Chondrocyte (in vitro differentiated cells): ENCODE data around the gene DDTL. TPM values are rescaled to one million over a fixed set of nuclear protein-coding genes. Genes with fewer than 3 reads are reported as not detected.
"Not testable (repeated sequence)": the region's sequence is repeated elsewhere in the genome, so short reads cannot be mapped to it uniquely, and the experiment has no call there.

Source experiments
- DNase-seq: peaks from one replicate; pipeline ENCODE4 v3.0.0; 2021; ENCODE audit warnings: mixed read lengths, low spot score
- H3K27ac Mint-ChIP-seq: one replicate; pipeline ENCODE4 v1.8.0; 2021; ENCODE audit warnings: mild to moderate bottlenecking, moderate library complexity, mixed read lengths; ENCODE audit not compliant: unreplicated experiment
- H3K27me3 Mint-ChIP-seq: 2 replicates; pipeline ENCODE4 v1.8.0; 2021; ENCODE audit warnings: low read depth, mixed read lengths
- H3K36me3 Mint-ChIP-seq: 2 replicates; pipeline ENCODE4 v1.8.0; 2021; ENCODE audit warnings: low read depth, mixed read lengths
- H3K4me1 Mint-ChIP-seq: 2 replicates; pipeline ENCODE4 v1.8.0; 2021; ENCODE audit warnings: low read depth, mild to moderate bottlenecking, mixed read lengths
- H3K4me3 Mint-ChIP-seq: one replicate; pipeline ENCODE4 v1.8.0; 2021; ENCODE audit warnings: mild to moderate bottlenecking, moderate library complexity, mixed read lengths; ENCODE audit not compliant: unreplicated experiment
- H3K9me3 Mint-ChIP-seq: 2 replicates; pipeline ENCODE4 v1.8.0; 2021; ENCODE audit warnings: low read depth, mixed read lengths
- CTCF ChIP-seq: fragments of 200-600 bp; sonication (generic); IDR thresholded peaks from 2 replicates; pipeline ENCODE4 v1.5.0; 2021; ENCODE audit warnings: antibody characterized with exemption, mild to moderate bottlenecking, moderate library complexity
- total RNA-seq: library from RNA; stranded (reverse); gene quantifications from 3 replicates; pipeline ENCODE4 v1.2.1, GENCODE V29; 2021

The DDTL gene
- total RNA-seq, 1 donor from 2014 or later, result not detected

GRCh38 chr22:23974836-23975352 lies 8.2 kb downstream of the DDTL start:
- peak; percentile 24 for TF ChIP-seq CTCF
- H3K4me1 Mint-ChIP-seq, H3K27ac Mint-ChIP-seq, DNase-seq, H3K9me3 Mint-ChIP-seq, H3K27me3 Mint-ChIP-seq, H3K4me3 Mint-ChIP-seq: not testable (repeated sequence)
- peaks cover 11% of the 10 kb centered on the region for H3K36me3 Mint-ChIP-seq

DNA sequence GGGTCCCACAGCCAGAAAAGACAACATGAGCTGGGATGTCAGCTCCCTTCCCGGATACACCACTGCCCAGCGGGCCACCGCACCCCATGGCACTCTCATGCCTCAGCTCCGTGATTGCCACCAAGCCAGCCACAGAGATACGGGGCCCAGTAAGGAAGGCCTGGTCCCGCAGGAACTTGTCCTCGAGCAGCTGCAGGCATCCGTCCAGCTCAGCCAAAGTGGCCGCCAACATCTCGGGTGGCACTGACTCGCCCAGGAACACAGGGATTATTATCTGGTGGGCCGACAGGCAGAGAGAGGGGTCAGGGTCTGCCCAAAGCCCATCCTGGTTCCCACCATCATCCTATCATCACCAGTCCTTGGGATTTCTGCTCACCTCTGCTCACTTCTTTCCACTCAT lies 10.6 kb downstream of the DDTL start:
- H3K36me3 Mint-ChIP-seq, H3K27ac Mint-ChIP-seq, H3K27me3 Mint-ChIP-seq, H3K4me1 Mint-ChIP-seq, H3K9me3 Mint-ChIP-seq, DNase-seq, H3K4me3 Mint-ChIP-seq: not testable (repeated sequence)

DNA sequence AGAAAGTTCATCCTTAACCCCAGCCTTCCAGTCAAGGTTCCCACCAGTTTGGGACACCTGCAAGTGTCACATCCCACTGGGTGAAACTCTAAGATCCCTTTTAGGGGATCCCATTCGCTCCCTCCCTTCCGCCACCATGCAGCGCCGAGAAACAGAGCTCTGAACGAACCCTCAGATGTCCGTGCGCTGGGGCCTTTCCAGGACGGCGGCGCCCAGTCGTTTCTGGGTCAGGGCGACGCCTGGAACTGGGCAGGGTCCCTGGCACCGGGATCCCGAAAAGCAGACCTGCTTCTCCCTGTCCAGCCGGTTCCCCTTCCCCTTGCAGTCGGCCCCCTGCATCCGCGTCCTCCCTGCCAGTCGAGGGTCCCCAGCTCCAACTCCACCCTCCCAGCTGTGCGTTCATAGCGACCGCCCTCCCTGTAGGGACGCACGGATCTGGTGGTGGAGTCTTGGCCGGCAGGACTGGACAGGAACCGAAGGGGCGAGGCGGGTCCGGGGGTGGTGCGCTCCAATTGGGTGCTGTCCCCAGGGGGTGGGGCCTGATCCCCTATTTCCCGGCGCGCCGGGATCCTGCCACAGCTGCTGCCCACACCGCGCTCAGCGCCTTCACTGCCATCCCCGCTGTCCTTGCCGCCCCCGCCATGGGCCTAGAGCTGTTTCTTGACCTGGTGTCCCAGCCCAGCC lies 13.0 kb downstream of the DDTL start, which contains the start of gene GSTT2:
Gene GSTT2, plus strand, starts transcription at position 578 of the 684 bp plus-strand sequence.
- not testable (repeated sequence) for H3K9me3 Mint-ChIP-seq, H3K36me3 Mint-ChIP-seq, H3K4me3 Mint-ChIP-seq, H3K4me1 Mint-ChIP-seq, H3K27me3 Mint-ChIP-seq, DNase-seq, H3K27ac Mint-ChIP-seq

GRCh38 chr22:23980567-23980966 lies 13.9 kb downstream of the DDTL start:
- not testable (repeated sequence) for H3K4me3 Mint-ChIP-seq, H3K4me1 Mint-ChIP-seq, H3K9me3 Mint-ChIP-seq, DNase-seq, H3K27me3 Mint-ChIP-seq, H3K36me3 Mint-ChIP-seq, H3K27ac Mint-ChIP-seq

DNA sequence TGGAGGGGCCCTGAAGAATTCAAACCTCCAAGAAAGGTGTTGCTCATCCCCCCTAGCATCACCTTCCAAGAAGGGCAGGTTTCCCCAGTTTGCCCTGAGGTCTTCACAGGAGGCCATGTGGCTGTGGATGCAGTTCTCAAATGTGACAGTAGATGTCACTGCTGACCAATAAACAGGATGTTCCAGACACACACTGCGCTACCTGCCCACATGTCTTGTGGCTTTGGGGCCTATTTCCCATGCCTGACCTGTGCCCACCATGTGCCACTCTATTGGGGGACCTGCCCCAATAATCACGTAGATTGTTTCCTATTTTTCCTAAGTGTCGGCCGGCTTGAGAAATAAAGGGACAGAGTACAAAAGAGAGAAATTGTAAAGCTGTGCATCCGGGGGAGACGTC lies 17.7 kb downstream of the DDTL start:
- no peaks in the 10 kb centered on the region for H3K27me3 Mint-ChIP-seq

GRCh38 chr22:23986089-23986488 lies 19.4 kb downstream of the DDTL start:
- H3K4me1 Mint-ChIP-seq, H3K9me3 Mint-ChIP-seq, H3K27ac Mint-ChIP-seq, H3K36me3 Mint-ChIP-seq, H3K27me3 Mint-ChIP-seq, H3K4me3 Mint-ChIP-seq, DNase-seq: not testable (repeated sequence)

More for the DNA sequence above, 17.7 kb downstream of the DDTL start:
- Mint-ChIP-seq H3K27ac (no peak overlapping the region), H3K36me3 (no peaks in the 10 kb centered on the region), H3K9me3 (no peaks in the 10 kb centered on the region), H3K4me1 (no peaks in the 10 kb centered on the region), H3K4me3 (no peak overlapping the region)
- no peak for DNase-seq
- no peak for TF ChIP-seq CTCF

DNA sequence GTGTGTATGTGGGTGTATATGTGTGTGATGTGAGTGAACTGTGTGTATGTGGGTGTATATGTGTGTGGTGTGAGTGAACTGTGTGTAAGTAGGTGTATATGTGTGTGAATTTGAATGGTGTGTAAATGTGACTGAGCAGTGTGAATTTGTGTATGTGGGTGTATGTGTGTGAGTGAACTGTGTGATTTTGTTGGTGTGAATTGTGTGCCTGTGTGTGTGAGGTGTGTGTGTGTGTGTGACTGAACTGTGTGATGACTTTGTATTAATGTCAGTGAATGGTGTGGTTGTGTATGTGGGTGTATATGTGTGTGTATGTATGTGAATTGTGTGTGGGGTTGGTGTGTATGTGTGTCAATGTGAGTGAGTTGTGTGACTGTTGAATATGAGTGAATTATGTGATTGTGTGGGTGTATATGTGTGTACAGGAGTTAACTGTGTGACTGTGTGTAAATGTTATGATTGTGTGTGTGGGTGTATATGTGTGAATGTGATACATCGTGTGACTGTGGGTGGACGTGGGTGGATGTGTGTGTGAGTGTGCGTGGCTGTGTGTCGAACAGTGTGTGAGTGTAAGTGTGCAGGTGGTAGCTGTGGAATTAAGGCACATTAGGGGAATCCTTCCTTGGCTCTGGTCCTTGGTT lies 20.0 kb downstream of the DDTL start:
- not testable (repeated sequence) for H3K27ac Mint-ChIP-seq, H3K27me3 Mint-ChIP-seq

DNA sequence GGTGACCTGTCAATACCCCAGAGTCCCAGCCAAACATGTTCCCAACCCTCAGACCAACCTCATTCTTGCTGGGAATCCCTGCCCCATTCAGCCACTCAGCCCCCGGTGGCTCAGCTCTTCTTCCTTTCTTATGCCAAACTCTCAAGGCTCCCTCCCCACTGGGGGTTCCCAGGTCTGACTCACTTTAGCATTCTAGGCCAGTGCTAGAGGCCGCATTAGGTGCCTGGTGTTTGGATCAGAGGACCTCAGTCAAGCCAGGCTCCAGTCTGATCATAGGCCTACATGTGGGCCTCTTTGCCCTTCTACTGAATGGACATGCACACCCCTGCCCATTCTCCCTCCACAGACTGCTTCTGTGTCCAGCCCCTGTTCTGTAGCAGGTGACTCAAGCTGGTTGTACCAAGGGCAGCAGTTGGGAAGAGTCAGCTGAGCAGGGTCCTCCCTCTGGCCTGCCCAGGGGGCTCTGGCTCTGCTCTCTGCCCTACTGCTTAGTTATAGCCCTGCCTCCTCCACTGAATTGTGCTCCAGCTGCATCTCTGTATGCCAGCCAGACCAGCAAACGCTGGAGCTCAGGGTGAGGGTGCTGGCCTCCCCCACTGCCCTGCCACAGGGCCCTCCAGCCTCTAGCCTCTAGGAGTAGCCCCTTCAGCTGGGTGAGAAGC lies 23.0 kb downstream of the DDTL start:
- not testable (repeated sequence) for DNase-seq, H3K27me3 Mint-ChIP-seq, H3K4me1 Mint-ChIP-seq, H3K9me3 Mint-ChIP-seq, H3K27ac Mint-ChIP-seq, H3K36me3 Mint-ChIP-seq, H3K4me3 Mint-ChIP-seq

More for the DNA sequence above, 20.0 kb downstream of the DDTL start:
- not testable (repeated sequence) for DNase-seq, H3K9me3 Mint-ChIP-seq, H3K4me1 Mint-ChIP-seq, H3K4me3 Mint-ChIP-seq, H3K36me3 Mint-ChIP-seq

- not testable (repeated sequence) for H3K27ac Mint-ChIP-seq, H3K27me3 Mint-ChIP-seq, H3K9me3 Mint-ChIP-seq, H3K36me3 Mint-ChIP-seq, H3K4me3 Mint-ChIP-seq, H3K4me1 Mint-ChIP-seq, DNase-seq
Observed at GRCh38 chr22:23993080-23993479, 26.4 kb downstream of the DDTL start.

GRCh38 chr22:23993581-23994177 lies 27.0 kb downstream of the DDTL start:
- H3K4me3 Mint-ChIP-seq, H3K9me3 Mint-ChIP-seq, H3K27me3 Mint-ChIP-seq, DNase-seq, H3K27ac Mint-ChIP-seq, H3K4me1 Mint-ChIP-seq, H3K36me3 Mint-ChIP-seq: not testable (repeated sequence)
